Peyer's patch (tissue), 4 donors: Measurements from ENCODE around the gene ZFYVE26. TPM values are rescaled to one million over a fixed set of nuclear protein-coding genes. Genes with fewer than 3 reads are reported as not detected.

Experiments used
- DNase-seq, 3 donors: peaks; one replicate each; pipeline ENCODE4 v3.0.0-alpha.2; 2017 to 2019
- H3K27ac ChIP-seq, 4 donors: fragments of 200-600 bp; sonication (generic); one replicate each; pipeline ENCODE4 v1.5.1; 2016 to 2019
- H3K27me3 ChIP-seq, 2 donors: fragments of 200-600 bp; sonication (generic); one replicate each; pipeline ENCODE4 v1.5.1; 2019
- H3K36me3 ChIP-seq, 3 donors: fragments of 200-600 bp; sonication (generic); one replicate each; pipeline ENCODE4 v1.5.1; 2016 to 2019
- H3K4me1 ChIP-seq, 4 donors: fragments of 200-600 bp; sonication (generic); one replicate each; pipeline ENCODE4 v1.5.1; 2016 to 2019
- H3K4me3 ChIP-seq, 4 donors: fragments of 200-600 bp; sonication (generic); 1 replicate in 3 of 4; 2 replicates in 1 of 4; pipeline ENCODE4 v1.5.1; 2016 to 2019; ENCODE audit warnings: mild to moderate bottlenecking in 1 of 4
- H3K9me3 ChIP-seq, 4 donors: fragments of 200-600 bp; sonication (generic); one replicate each; pipeline ENCODE4 v1.5.1; 2016 to 2019; ENCODE audit warnings: mild to moderate bottlenecking in 1 of 4
- CTCF ChIP-seq, 6 experiments: fragments of 450-650 bp in 4 of 6; fragments of 200-600 bp in 2 of 6; sonication (generic) in 1 of 6; IDR thresholded peaks; one replicate each; pipeline ENCODE4 v1.5.1; 2017 to 2019; ENCODE audit warnings: antibody characterized with exemption in 6 of 6, mild to moderate bottlenecking in 3 of 6, moderate library complexity in 1 of 6
- POLR2A ChIP-seq, 2 donors: fragments of 450-650 bp; IDR thresholded peaks; one replicate each; pipeline ENCODE4 v1.5.1; 2017; ENCODE audit warnings: antibody characterized with exemption in 2 of 2, mild to moderate bottlenecking in 2 of 2, moderate library complexity in 2 of 2
- total RNA-seq, 4 donors: library from RNA; depleted of rRNA; stranded (reverse); fragments of >200 nt; gene quantifications; one replicate each; pipeline ENCODE4 v1.1.0, GENCODE V29; 2016

Gene ZFYVE26
- total RNA-seq, 4 donors from 2014 or later = 27.5 to 48.7 (median 42.6) TPM

- Histone ChIP-seq H3K9me3 (no peaks in the 10 kb centered on the region), H3K27ac (no peak overlapping the region), H3K4me3 (no peak overlapping the region), H3K36me3 (peaks cover 0 to 97% (median 3%) of the 10 kb centered on the region in 3 donors), H3K27me3 (no peaks in the 10 kb centered on the region), H3K4me1 (no peaks in the 10 kb centered on the region)
- DNase-seq = no peak
- no peak for TF ChIP-seq CTCF (IDR thresholded peaks at IDR 0.05)
- no peak for TF ChIP-seq POLR2A (IDR thresholded peaks at IDR 0.05)
Observed at GRCh38 chr14:67784244-67784823, 32.1 kb downstream of the ZFYVE26 start.

GRCh38 chr14:67782090-67782489 lies 34.3 kb downstream of the ZFYVE26 start:
- no peak for TF ChIP-seq POLR2A (IDR thresholded peaks at IDR 0.05)
- no peak for TF ChIP-seq CTCF (IDR thresholded peaks at IDR 0.05)
- Histone ChIP-seq H3K4me3 (no peak overlapping the region), H3K9me3 (no peaks in the 10 kb centered on the region), H3K27ac (no peak overlapping the region), H3K36me3 (peaks cover 0 to 98% (median 3%) of the 10 kb centered on the region in 3 donors), H3K27me3 (no peaks in the 10 kb centered on the region), H3K4me1 (no peaks in the 10 kb centered on the region)
- no peak for DNase-seq

- Histone ChIP-seq H3K4me1 (no peaks in the 10 kb centered on the region), H3K9me3 (no peaks in the 10 kb centered on the region), H3K27ac (no peak overlapping the region), H3K36me3 (peaks cover 0 to 99% (median 3%) of the 10 kb centered on the region in 3 donors), H3K27me3 (no peaks in the 10 kb centered on the region), H3K4me3 (no peak overlapping the region)
- DNase-seq = no peak
- TF ChIP-seq POLR2A (IDR thresholded peaks at IDR 0.05) (no peak), CTCF (IDR thresholded peaks at IDR 0.05) (no peak)
Observed at GRCh38 chr14:67778792-67779191, 37.6 kb downstream of the ZFYVE26 start.

- H3K27me3 ChIP-seq = no peaks in the 10 kb centered on the region
- peaks cover 0 to 99% (median 0%) of the 10 kb centered on the region in 3 donors for H3K36me3 ChIP-seq
- H3K4me3 ChIP-seq = no peak overlapping the region
- TF ChIP-seq POLR2A (IDR thresholded peaks at IDR 0.05) (no peak), CTCF (IDR thresholded peaks at IDR 0.05) (no peak)
- no peak for DNase-seq
- no peak overlapping the region for H3K27ac ChIP-seq
- no peaks in the 10 kb centered on the region for H3K9me3 ChIP-seq
- H3K4me1 ChIP-seq = no peaks in the 10 kb centered on the region
Observed at GRCh38 chr14:67776653-67777322, 39.6 kb downstream of the ZFYVE26 start.

- H3K27ac ChIP-seq = no peak overlapping the region
- no peaks in the 10 kb centered on the region for H3K9me3 ChIP-seq
- no peak for DNase-seq
- no peak overlapping the region for H3K4me3 ChIP-seq
- H3K36me3 ChIP-seq = peaks cover 0 to 99% (median 0%) of the 10 kb centered on the region in 3 donors
- TF ChIP-seq POLR2A (IDR thresholded peaks at IDR 0.05) = no peak
- H3K4me1 ChIP-seq = no peaks in the 10 kb centered on the region
- H3K27me3 ChIP-seq = no peaks in the 10 kb centered on the region
Observed at GRCh38 chr14:67773844-67774377, 42.5 kb downstream of the ZFYVE26 start.

- TF ChIP-seq CTCF (IDR thresholded peaks at IDR 0.05) = no peak
- TF ChIP-seq POLR2A (IDR thresholded peaks at IDR 0.05) = no peak
- H3K36me3 ChIP-seq = peaks cover 0 to 99% (median 0%) of the 10 kb centered on the region in 3 donors
- no peaks in the 10 kb centered on the region for H3K27me3 ChIP-seq
- no peak overlapping the region for H3K4me3 ChIP-seq
- H3K27ac ChIP-seq = no peak overlapping the region
- H3K4me1 ChIP-seq = no peaks in the 10 kb centered on the region
- H3K9me3 ChIP-seq = no peaks in the 10 kb centered on the region
- no peak for DNase-seq
Observed at GRCh38 chr14:67768219-67768618, 48.2 kb downstream of the ZFYVE26 start.
